K562 (cell line): ENCODE results near the gene ARID3A. TPM values are rescaled to one million over a fixed set of nuclear protein-coding genes. Genes with fewer than 3 reads are reported as not detected.

Source experiments
- BACH1 ChIP-seq: fragments of 200-800 bp; sonication (Bioruptor generic); IDR thresholded peaks from 2 replicates; pipeline ENCODE4 v1.6.1; 2016; ENCODE audit warnings: missing genetic modification characterization, missing compliant biosample characterization
- CSDE1 ChIP-seq, 2 experiments: fragments of 450-650 bp; IDR thresholded peaks; 2 replicates each; pipeline ENCODE4 v1.6.1; 2016; ENCODE audit warnings: mild to moderate bottlenecking in 1 of 2
- ELF1 ChIP-seq: fragments of 200-800 bp; sonication (Bioruptor generic); IDR thresholded peaks from 2 replicates; pipeline ENCODE4 v1.6.1; 2016; ENCODE audit warnings: missing genetic modification characterization, missing compliant biosample characterization
- ETV5 ChIP-seq: sonication (generic); formaldehyde crosslinking; IDR thresholded peaks from 2 replicates; pipeline ENCODE4 v1.4.0; 2020; ENCODE audit warnings: low read depth, mild to moderate bottlenecking, missing genetic modification reagents
- EZH2 ChIP-seq: IDR thresholded peaks from 2 replicates; pipeline ENCODE4 v1.6.1; 2012; ENCODE audit warnings: low read depth, mild to moderate bottlenecking, inconsistent platforms, low read length, borderline replicate concordance
- HEY1 ChIP-seq: fragments of 250-450 bp; sonication (Bioruptor Pico); IDR thresholded peaks from 2 replicates; pipeline ENCODE4 v1.5.0; 2020; ENCODE audit warnings: mild to moderate bottlenecking, moderate library complexity, borderline replicate concordance
- KDM2B ChIP-seq: fragments of 250-450 bp; sonication (Bioruptor Pico); IDR thresholded peaks from 2 replicates; pipeline ENCODE4 v1.8.0; 2021; ENCODE audit warnings: mild to moderate bottlenecking, moderate library complexity
- MTA1 ChIP-seq: fragments of 450-650 bp; IDR thresholded peaks from 2 replicates; pipeline ENCODE4 v1.6.1; 2017; ENCODE audit warnings: borderline replicate concordance
- PHF20 ChIP-seq: fragments of 450-650 bp; IDR thresholded peaks from 2 replicates; pipeline ENCODE4 v1.6.1; 2018; ENCODE audit not compliant: partially characterized antibody
- RBM34 ChIP-seq: fragments of 200-400 bp; formaldehyde crosslinking; IDR thresholded peaks from 2 replicates; pipeline ENCODE4 v1.6.1; 2018; ENCODE audit warnings: low read length, borderline replicate concordance; ENCODE audit not compliant: insufficient read depth
- SMARCA5 ChIP-seq: fragments of 450-650 bp; IDR thresholded peaks from 2 replicates; pipeline ENCODE4 v1.6.1; 2016
- SMARCC2 ChIP-seq: fragments of 450-650 bp; IDR thresholded peaks from 2 replicates; pipeline ENCODE4 v1.6.1; 2017; ENCODE audit warnings: antibody characterized with exemption, moderate library complexity, mild to moderate bottlenecking, low read depth
- SMARCE1 ChIP-seq: fragments of 450-650 bp; IDR thresholded peaks from 2 replicates; pipeline ENCODE4 v1.7.1; 2016; ENCODE audit warnings: mild to moderate bottlenecking
- SOX6 ChIP-seq: fragments of 450-650 bp; IDR thresholded peaks from 2 replicates; pipeline ENCODE4 v1.6.1; 2014; ENCODE audit warnings: mild to moderate bottlenecking
- TAF9B ChIP-seq: fragments of 450-650 bp; IDR thresholded peaks from 2 replicates; pipeline ENCODE4 v1.6.1; 2018; ENCODE audit warnings: mild to moderate bottlenecking; ENCODE audit not compliant: partially characterized antibody
- TCF7 ChIP-seq: sonication (generic); IDR thresholded peaks from 2 replicates; pipeline ENCODE4 v1.6.1; 2016; ENCODE audit warnings: antibody characterized with exemption, borderline replicate concordance
- ZFP1 ChIP-seq: fragments of 450-650 bp; formaldehyde crosslinking; IDR thresholded peaks from 2 replicates; pipeline ENCODE4 v1.4.0; 2020; ENCODE audit warnings: mild to moderate bottlenecking, mixed read lengths
- ZNF134 ChIP-seq: fragments of 250-450 bp; sonication (Bioruptor Pico); conservative IDR thresholded peaks from 2 replicates; pipeline ENCODE4 v1.4.0; 2020
- ZNF644 ChIP-seq: fragments of 200-800 bp; sonication (Bioruptor generic); IDR thresholded peaks from 2 replicates; pipeline ENCODE4 v1.6.1; 2016; ENCODE audit warnings: low read depth, missing genetic modification characterization, missing compliant biosample characterization
- ZNF785 ChIP-seq: fragments of 250-450 bp; sonication (Bioruptor Pico); IDR thresholded peaks from 2 replicates; pipeline ENCODE4 v1.4.0; 2020; ENCODE audit warnings: mild to moderate bottlenecking
- polyA plus RNA-seq, 8 experiments: library from polyadenylated mRNA; depleted of rRNA in 4 of 8; stranded (reverse) in 5 of 8; unstranded in 3 of 8; fragments of >200 nt; fragmentation: Nextera tagmentation in 2 of 8; fragmentation: Illumina TruSeq in 1 of 8; extraction: Ambion mirVana in 2 of 8; extraction: Trizol in 1 of 8; gene quantifications; 2 replicates each; pipeline versions ENCODE4 v1.2.1 to v1.2.3, GENCODE V29; 2011 to 2014; ENCODE audit warnings: inconsistent platforms in 1 of 8, missing spikeins in 1 of 8
- total RNA-seq, 7 experiments: library from RNA; depleted of rRNA in 6 of 7; stranded (reverse); fragments of >200 nt in 6 of 7; fragmentation: Illumina TruSeq in 2 of 7; extraction: Trizol in 2 of 7; gene quantifications; 2 replicates each; pipeline versions ENCODE4 v1.2.1 to v1.2.3, GENCODE V29; 2011 to 2021; ENCODE audit warnings: low replicate concordance in 1 of 7
- TF ChIP-seq, protein P1 (sequence below): fragments of 450-650 bp; IDR thresholded peaks from 2 replicates; pipeline ENCODE4 v1.6.1; 2017; ENCODE audit warnings: antibody characterized with exemption
- TF ChIP-seq, protein P2 (sequence below): fragments of 250-450 bp; sonication (Bioruptor Pico); IDR thresholded peaks from 2 replicates; pipeline ENCODE4 v1.4.0; 2020
- TF ChIP-seq, protein P3 (sequence below): fragments of 250-450 bp; sonication (Bioruptor Pico); IDR thresholded peaks from 2 replicates; pipeline ENCODE4 v1.8.0; 2021; ENCODE audit warnings: borderline replicate concordance, mild to moderate bottlenecking, moderate library complexity; ENCODE audit not compliant: poor library complexity, severe bottlenecking

The ARID3A gene
- total and polyA plus RNA-seq, 9 of the 15 experiments (the other 6 are each of a cell fraction or from before 2014, with no cell fraction given): 1.4 to 118 (median 31.2) TPM

DNA sequence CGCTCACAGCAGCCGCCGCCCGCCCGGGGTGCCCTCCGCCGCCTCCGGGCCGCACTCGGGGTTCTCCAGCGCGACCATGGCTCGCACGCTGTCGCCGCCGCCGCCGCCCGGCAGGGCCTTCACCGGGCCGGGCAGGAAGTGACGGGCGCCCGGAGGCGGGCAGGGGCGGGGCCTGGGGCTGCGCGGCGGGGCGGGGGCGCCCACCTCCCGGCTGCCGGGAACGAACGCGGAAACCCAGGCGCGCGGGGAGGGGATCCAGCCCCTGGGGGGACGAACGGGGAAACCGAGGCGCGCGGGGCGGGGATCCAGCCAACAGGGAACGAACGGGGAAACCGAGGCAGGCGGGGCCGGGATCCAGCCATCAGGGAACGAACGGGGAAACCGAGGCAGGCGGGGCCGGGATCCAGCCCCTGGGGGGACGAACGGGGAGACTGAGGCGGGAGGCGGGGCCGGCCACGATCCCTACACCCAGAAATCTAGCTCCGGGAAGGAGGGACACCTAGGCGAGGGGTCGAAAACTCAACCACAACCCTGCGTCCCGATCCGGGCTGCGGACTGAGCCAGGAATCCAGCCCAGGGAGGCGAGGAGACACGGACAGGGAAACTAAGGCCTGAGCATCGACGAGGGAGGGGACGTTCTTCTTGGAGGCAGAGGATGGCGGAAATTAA lies 12.6 kb upstream of the ARID3A start, which contains the start of gene R3HDM4 (continued):
- TF ChIP-seq, protein P1, sequence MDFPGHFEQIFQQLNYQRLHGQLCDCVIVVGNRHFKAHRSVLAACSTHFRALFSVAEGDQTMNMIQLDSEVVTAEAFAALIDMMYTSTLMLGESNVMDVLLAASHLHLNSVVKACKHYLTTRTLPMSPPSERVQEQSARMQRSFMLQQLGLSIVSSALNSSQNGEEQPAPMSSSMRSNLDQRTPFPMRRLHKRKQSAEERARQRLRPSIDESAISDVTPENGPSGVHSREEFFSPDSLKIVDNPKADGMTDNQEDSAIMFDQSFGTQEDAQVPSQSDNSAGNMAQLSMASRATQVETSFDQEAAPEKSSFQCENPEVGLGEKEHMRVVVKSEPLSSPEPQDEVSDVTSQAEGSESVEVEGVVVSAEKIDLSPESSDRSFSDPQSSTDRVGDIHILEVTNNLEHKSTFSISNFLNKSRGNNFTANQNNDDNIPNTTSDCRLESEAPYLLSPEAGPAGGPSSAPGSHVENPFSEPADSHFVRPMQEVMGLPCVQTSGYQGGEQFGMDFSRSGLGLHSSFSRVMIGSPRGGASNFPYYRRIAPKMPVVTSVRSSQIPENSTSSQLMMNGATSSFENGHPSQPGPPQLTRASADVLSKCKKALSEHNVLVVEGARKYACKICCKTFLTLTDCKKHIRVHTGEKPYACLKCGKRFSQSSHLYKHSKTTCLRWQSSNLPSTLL: no peak
- TF ChIP-seq ETV5 (CRISPR knock-in tag): no peak
- TF ChIP-seq, protein P2, sequence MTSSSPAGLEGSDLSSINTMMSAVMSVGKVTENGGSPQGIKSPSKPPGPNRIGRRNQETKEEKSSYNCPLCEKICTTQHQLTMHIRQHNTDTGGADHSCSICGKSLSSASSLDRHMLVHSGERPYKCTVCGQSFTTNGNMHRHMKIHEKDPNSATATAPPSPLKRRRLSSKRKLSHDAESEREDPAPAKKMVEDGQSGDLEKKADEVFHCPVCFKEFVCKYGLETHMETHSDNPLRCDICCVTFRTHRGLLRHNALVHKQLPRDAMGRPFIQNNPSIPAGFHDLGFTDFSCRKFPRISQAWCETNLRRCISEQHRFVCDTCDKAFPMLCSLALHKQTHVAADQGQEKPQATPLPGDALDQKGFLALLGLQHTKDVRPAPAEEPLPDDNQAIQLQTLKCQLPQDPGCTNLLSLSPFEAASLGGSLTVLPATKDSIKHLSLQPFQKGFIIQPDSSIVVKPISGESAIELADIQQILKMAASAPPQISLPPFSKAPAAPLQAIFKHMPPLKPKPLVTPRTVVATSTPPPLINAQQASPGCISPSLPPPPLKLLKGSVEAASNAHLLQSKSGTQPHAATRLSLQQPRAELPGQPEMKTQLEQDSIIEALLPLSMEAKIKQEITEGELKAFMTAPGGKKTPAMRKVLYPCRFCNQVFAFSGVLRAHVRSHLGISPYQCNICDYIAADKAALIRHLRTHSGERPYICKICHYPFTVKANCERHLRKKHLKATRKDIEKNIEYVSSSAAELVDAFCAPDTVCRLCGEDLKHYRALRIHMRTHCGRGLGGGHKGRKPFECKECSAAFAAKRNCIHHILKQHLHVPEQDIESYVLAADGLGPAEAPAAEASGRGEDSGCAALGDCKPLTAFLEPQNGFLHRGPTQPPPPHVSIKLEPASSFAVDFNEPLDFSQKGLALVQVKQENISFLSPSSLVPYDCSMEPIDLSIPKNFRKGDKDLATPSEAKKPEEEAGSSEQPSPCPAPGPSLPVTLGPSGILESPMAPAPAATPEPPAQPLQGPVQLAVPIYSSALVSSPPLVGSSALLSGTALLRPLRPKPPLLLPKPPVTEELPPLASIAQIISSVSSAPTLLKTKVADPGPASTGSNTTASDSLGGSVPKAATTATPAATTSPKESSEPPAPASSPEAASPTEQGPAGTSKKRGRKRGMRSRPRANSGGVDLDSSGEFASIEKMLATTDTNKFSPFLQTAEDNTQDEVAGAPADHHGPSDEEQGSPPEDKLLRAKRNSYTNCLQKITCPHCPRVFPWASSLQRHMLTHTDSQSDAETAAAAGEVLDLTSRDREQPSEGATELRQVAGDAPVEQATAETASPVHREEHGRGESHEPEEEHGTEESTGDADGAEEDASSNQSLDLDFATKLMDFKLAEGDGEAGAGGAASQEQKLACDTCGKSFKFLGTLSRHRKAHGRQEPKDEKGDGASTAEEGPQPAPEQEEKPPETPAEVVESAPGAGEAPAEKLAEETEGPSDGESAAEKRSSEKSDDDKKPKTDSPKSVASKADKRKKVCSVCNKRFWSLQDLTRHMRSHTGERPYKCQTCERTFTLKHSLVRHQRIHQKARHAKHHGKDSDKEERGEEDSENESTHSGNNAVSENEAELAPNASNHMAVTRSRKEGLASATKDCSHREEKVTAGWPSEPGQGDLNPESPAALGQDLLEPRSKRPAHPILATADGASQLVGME (CRISPR knock-in tag): no peak
- TF ChIP-seq CSDE1 (IDR thresholded peaks at IDR 0.05): no peak
- TF ChIP-seq ELF1 (tag): peak; percentile 63
- no peak for TF ChIP-seq SOX6
- no peak for TF ChIP-seq ZNF134 (CRISPR knock-in tag)
- no peak for TF ChIP-seq SMARCE1
- TF ChIP-seq RBM34: no peak
- TF ChIP-seq MTA1: no peak
- TF ChIP-seq ZFP1 (CRISPR knock-in tag): no peak
- no peak for TF ChIP-seq BACH1 (tag)
- no peak for TF ChIP-seq SMARCA5
- no peak for TF ChIP-seq EZH2
- TF ChIP-seq TCF7: no peak
- no peak for TF ChIP-seq ZNF644 (tag)
- TF ChIP-seq, protein P3, sequence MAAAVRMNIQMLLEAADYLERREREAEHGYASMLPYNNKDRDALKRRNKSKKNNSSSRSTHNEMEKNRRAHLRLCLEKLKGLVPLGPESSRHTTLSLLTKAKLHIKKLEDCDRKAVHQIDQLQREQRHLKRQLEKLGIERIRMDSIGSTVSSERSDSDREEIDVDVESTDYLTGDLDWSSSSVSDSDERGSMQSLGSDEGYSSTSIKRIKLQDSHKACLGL (CRISPR knock-in tag): no peak
- no peak for TF ChIP-seq SMARCC2
- TF ChIP-seq TAF9B: no peak
- no peak for TF ChIP-seq PHF20
- no peak for TF ChIP-seq HEY1 (CRISPR knock-in tag)
- TF ChIP-seq ZNF785 (CRISPR knock-in tag): no peak
- no peak for TF ChIP-seq KDM2B (CRISPR knock-in tag)
